HG02885 (cell line): ENCODE measurements around the gene FOXO1.

Experiments
- ATAC-seq: cut with Tn5 transposase; IDR thresholded peaks from one replicate; pipeline ENCODE4 v1.9.1; 2021; ENCODE audit warnings: mild to moderate bottlenecking; ENCODE audit not compliant: unreplicated experiment, poor library complexity

The FOXO1 gene

GRCh38 chr13:40611635-40612034 is 54.8 kb downstream of the FOXO1 start:
- ATAC-seq, result no peak

DNA sequence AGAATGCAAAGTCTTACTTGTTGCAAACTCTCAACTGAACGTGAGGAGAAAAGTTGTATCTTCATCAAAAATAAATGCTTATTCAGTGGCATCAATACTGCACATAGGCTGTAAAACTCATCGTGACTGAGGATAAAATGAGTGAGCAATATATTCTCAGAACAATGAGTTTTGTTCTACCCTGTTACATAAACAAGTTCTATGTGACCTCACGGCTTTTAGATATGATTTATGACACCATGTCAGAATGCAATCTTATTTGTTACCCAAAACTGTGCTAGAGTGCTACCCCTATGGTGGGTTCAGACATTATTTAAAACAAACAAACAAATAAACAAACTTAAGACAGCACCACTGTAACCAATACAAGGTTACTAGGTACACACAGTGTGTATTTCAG is 55.4 kb downstream of the FOXO1 start:
- ATAC-seq, result no peak

- no peak for ATAC-seq
These were observed 56.3 kb downstream of the FOXO1 start for GRCh38 chr13:40609972-40610726.

DNA sequence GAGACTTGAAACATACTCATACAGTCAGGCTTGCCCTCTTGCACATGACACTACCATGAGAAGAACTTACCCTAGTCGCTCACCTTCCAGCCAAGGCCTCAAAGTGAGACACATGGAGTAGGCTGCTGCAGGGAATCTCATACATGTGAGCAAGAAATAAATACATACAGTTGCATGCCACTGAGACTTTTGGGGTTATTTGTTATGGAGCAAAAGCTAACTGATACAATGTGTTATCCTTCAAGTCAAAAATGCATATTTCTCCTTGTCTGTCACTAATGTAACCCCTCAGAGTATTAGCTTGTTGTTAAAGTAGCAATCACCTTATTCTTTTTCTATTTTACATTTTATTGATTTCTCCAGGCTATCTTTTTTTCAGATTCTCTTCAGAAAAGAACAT is 58.1 kb downstream of the FOXO1 start:
- ATAC-seq, result no peak

GRCh38 chr13:40605573-40605972 is 60.9 kb downstream of the FOXO1 start:
- ATAC-seq, result no peak

DNA sequence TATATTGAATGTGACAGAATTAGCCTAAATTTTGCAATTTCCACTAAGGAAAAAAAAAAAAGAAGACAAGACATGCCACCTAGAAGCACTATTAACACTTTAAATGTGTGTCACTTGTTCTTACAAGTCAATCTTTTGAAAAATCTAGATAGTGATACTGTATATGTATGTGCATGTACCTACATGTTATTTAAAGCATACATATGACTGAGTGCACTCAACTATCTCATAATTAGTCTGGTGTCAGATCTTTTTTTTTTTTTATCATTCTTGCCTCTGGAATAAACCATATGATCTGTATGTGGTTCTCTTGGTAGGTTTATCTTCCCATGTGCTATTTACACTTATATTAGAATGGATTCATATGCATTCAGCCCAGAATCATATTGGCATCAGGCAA is 62.3 kb downstream of the FOXO1 start:
- ATAC-seq, result no peak

DNA sequence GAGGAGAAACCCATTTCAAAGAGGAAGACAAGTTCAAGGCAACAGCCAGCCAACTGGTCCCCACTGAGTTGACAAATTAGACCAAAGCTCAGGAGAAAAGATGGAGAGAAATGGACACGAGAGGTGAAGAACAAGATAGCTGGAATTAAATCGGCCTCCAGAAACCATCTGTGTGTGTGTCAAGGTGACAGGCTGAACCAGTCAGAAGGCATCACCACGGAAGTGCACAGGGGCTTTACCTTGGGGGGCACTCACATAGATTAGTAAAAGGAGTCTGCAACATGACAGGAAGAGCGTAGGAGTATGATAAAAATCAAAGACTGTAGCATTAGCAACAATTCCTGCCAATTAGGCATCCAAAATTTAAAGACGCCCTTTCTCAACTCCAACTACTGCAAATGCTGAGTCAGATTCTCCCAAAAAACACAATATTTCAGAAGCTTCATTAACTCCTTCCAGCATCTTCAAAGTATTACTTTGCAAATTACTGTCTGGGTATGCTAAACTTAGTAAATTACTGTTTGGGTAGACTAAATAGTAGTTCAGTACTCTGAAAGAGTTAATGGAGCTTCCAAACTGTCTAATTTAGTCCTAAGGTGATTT is 66.2 kb downstream of the FOXO1 start:
- ATAC-seq, result no peak

DNA sequence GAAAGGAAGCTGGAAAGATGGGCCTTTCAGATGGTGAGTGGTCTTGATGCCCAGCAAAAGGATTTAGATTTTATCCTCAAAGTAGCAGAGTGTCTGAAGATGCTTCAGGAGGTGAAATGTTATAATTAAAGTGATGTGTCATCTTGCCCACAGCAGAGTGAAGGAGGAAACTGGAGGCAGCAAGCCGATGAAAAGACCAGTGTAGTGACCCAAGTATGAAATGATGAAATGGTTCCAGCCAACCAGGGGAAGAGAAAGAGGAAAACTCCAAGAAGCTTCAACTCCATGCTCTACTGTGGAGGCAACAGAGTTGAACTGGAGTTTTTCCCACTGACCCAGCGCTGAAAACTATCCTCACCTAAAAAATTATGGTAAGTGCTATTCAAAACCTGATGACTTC is 66.7 kb downstream of the FOXO1 start:
- no peak for ATAC-seq

GRCh38 chr13:40599124-40599523 is 67.3 kb downstream of the FOXO1 start:
- no peak for ATAC-seq

DNA sequence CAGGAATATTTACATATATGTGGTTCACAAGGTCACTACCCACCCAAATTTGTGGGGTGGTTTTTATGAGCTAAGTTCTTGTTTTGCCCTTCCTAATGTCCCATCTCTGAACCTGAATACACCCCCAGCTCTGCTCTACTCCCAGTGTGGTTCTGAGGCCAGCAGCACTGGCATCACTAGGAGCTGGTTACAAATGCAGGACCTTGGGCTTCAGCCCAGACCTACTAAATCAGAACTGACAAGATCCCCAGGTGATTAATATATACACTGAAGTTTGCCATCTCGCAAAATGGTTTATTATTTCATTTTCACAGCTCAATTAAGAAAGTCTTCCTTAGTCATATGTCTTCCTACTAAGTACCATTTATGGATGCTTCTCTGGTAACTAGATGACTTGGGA is 67.9 kb downstream of the FOXO1 start:
- ATAC-seq, result no peak

- no peak for ATAC-seq
These were observed 68.6 kb downstream of the FOXO1 start for GRCh38 chr13:40597735-40598365.

DNA sequence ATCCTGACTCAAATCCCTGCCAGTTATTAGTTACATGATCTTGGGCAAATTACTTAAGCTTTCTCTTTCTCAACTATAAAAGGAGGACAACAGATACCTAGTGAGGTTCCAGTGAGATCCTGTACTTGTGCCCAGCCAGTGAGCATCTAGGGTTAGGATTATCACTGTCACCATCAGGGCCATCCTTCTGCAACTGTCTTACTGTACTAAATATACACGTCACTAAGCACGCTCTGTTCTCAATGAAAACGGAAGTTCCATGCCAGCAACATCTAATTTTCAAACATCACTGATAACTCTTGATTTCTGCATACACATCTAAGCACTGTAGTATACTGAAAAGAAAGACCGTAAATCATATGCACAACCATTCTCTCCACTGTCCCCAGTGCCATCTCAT is 70.0 kb downstream of the FOXO1 start:
- no peak for ATAC-seq

DNA sequence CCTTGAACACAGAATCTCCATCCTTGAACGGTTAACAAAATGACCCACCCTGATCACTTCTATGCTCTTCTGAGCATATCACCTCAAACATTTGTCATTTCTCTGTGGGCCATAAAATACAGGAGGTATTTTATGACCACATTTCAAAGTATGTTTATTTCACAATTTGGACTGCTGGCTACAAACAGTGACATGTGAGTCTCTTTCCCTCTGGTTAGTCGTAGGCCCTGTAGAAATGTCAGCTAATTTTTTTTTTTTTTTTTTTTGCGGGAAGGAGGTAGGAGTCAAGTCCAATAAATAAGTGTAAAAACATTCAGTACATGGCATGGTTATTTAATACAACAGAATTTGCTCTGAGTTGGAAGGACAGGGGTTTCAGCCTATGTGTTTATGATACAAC is 70.7 kb downstream of the FOXO1 start:
- no peak for ATAC-seq

GRCh38 chr13:40592035-40592434 is 74.4 kb downstream of the FOXO1 start:
- no peak for ATAC-seq

DNA sequence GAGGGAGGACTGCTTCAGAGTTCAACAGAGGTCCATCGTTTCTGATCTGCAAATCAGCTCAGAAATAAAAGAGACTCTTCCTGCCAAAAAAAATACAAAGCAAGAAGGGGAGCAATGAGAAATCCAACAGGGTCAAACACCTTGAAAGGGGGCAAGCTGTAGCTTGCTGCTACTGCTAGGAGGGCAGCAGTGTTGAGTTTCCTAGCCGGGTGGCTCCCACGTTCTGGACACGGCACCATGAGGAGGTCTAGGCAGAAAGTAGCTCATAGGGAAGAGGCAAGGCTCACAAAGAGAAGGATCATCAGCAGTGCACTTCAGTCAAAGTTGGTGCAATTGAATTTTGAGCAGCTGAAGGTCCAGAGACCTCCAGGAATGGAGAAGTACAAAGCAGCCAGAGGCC is 75.3 kb downstream of the FOXO1 start:
- ATAC-seq, result no peak

GRCh38 chr13:40590112-40590862 is 76.2 kb downstream of the FOXO1 start:
- ATAC-seq, result no peak

- peak; percentile 91 for ATAC-seq
These were observed 76.9 kb downstream of the FOXO1 start for GRCh38 chr13:40589285-40590109.

DNA sequence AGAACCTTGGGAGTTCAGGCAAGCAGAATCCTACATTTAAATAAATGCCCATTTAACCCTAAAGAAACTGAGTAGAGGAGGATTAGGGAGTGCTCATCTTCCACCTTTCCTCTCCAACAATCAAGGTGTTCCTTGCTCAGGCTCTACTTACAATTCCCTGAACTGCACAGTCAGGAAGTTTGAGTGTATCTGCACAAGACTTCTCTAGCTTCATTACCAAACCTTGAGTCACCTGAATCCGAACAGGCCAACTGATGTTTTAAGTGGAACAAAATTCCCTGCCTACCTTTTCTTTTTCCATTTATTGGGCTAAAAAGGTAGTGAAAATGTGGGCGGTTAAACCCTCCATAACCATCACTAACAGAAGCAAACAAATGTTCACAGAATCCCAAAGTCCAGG is 78.3 kb downstream of the FOXO1 start:
- no peak for ATAC-seq

DNA sequence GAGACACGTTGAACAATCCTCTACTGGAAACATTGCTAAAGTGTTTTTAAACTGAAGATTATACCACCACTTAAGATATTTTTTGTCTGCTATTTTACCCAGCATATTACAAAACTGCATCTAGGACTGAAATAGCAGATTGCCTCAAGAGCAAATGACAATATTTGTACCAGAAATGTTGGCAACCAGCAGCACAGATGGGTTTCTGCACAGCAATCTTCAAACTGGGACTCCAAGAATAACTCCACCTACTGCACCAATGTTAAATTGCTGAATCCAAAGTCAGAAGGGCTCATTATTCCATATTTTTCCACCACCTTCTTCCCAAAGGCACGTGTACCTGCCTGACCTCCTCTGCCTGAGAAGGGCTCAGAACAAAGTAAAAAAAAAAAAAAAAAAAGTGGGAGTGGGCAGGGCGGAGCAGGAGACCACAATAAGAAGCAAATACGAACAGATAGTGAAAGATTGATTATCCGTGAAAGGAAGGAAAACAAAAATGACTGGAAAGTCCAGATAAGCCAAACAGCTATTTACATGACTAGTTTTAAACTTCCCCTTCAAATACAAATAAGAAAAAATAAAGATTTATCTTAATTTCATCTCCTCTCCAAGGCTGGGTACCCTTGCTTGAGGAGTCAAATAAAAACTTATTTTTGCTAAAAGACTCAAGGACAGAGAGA is 79.4 kb downstream of the FOXO1 start:
- ATAC-seq, result no peak
